GM19438 (cell line): ENCODE data around the gene ZDHHC8.

ENCODE experiments used
- ATAC-seq: cut with Tn5 transposase; IDR thresholded peaks from one replicate; pipeline ENCODE4 v1.9.1; 2021; ENCODE audit warnings: low read depth; ENCODE audit not compliant: unreplicated experiment

The ZDHHC8 gene

GRCh38 chr22:20112623-20113511, 18.7 kb upstream of the ZDHHC8 start:
- ATAC-seq = no peak

- ATAC-seq = no peak
Measured at GRCh38 chr22:20113551-20114310, 17.9 kb upstream of the ZDHHC8 start.

- no peak for ATAC-seq
Measured at GRCh38 chr22:20114506-20115475, 16.8 kb upstream of the ZDHHC8 start.

- no peak for ATAC-seq
Measured at GRCh38 chr22:20115691-20116375, 15.8 kb upstream of the ZDHHC8 start, which contains the start of gene RANBP1. Gene RANBP1 (plus strand): TSS chr22:20116104. CDS start chr22:20116185, 81 bp downstream.

GRCh38 chr22:20116376-20116950, 15.1 kb upstream of the ZDHHC8 start:
- ATAC-seq = no peak

- ATAC-seq = peak; percentile 68
Measured at GRCh38 chr22:20116951-20117632, 14.5 kb upstream of the ZDHHC8 start, which contains the start of gene TRMT2A. Gene TRMT2A (minus strand): TSS chr22:20117226. CDS start chr22:20116906, 320 bp downstream.

- ATAC-seq = peak; percentile 11
Measured at GRCh38 chr22:20117633-20118299, 13.8 kb upstream of the ZDHHC8 start.

- ATAC-seq = no peak
Measured at GRCh38 chr22:20118300-20119020, 13.1 kb upstream of the ZDHHC8 start.

GRCh38 chr22:20121856-20122415, 9.7 kb upstream of the ZDHHC8 start:
- no peak for ATAC-seq

- ATAC-seq = no peak
Measured at GRCh38 chr22:20123366-20124082, 8.1 kb upstream of the ZDHHC8 start.

- ATAC-seq = no peak
Measured at GRCh38 chr22:20124083-20124787, 7.4 kb upstream of the ZDHHC8 start.

GRCh38 chr22:20125201-20126174, 6.1 kb upstream of the ZDHHC8 start:
- ATAC-seq = no peak

GRCh38 chr22:20126284-20127029, 5.1 kb upstream of the ZDHHC8 start:
- ATAC-seq = no peak

- no peak for ATAC-seq
Measured at GRCh38 chr22:20127318-20127868, 4.2 kb upstream of the ZDHHC8 start.
